Measurements from ENCODE around the gene FGGY.

- no peak for TF ChIP-seq EZH2 (IDR thresholded peaks at IDR 0.05; ENCODE audit: borderline replicate concordance, low read length)
- TF ChIP-seq CTCF (conservative IDR thresholded peaks at IDR 0.05 in 1 of 2, IDR thresholded peaks at IDR 0.05 in 1 of 2; ENCODE audit: extremely low read depth in 1 of 2, insufficient read depth in 1 of 2, low read depth in 1 of 2, low read length in 2 of 2), result no peak
Observed at GRCh38 chr1:59737638-59738037, 440.7 kb downstream of the FGGY start.
